Caki2 (cell line): ENCODE data around the gene MLLT10. TPM values are rescaled to one million over a fixed set of nuclear protein-coding genes. Genes with fewer than 3 reads are reported as not detected.
A peak's percentile ranks its signal among the peaks of the same experiment; 100 is the strongest.
"Not testable (repeated sequence)": the region's sequence is repeated elsewhere in the genome, so short reads cannot be mapped to it uniquely, and the experiment has no call there.

ENCODE experiments used
- DNase-seq: peaks from one replicate; pipeline ENCODE4 v3.0.0-alpha.2; 2015; ENCODE audit warnings: low read depth
- in situ Hi-C: cut with HindIII; loops from 2 replicates; pipeline ENCODE4 v1.10.0; 2016; ENCODE audit warnings: low sequenced_read_pairs, low pct_unique_long_range_greater_than_20kb, mixed read lengths
- total RNA-seq: library from RNA; depleted of rRNA; stranded (reverse); fragments of >200 nt; shearing (Covaris generic); gene quantifications from 2 replicates; pipeline ENCODE4 v1.2.3, GENCODE V29; 2014; ENCODE audit warnings: low replicate concordance

The MLLT10 gene
- total RNA-seq, 1 experiment from 2014 or later: 30.5 TPM

DNA sequence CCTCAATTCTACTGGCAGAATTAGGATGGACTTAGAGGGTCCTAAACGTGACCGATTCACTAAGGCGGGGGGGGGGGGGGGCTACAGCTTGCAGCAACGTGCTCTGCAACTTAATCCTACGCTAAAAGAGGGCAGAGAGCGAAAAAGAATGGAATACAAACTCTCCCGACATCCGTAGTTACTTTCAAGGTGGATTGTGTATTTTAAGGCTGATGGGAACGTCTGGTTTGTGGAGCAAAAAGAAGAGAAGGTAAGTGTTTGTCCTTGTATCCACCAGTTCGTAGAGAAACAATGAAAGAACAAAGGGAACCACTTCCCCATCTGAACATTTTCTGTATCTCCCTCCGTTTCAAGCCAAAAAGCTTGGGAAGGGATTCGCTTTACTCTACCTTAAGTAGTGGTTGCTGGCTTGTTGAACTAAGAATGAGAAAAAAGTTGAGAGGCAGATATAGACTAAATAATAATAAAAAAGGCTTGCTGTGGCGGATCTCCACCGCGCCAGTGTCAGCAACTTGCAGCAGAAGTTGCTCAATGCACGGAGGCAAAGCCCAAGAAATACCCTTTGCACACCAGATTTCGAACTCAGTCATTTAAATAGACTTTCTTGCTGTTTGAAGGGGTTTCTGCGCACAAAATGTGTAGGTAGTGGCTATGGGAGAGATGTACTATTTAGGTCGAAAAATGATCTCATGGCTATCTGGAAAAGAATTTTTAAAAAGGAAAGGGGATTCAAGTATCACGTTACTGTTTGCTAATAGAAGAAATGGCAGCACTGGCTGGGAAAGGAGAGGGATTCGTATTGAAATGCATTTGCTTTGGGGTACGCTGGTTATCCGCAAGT is 9.3 kb upstream of the MLLT10 start:
- in situ Hi-C loops: no loop called here
- DNase-seq: no peak

DNA sequence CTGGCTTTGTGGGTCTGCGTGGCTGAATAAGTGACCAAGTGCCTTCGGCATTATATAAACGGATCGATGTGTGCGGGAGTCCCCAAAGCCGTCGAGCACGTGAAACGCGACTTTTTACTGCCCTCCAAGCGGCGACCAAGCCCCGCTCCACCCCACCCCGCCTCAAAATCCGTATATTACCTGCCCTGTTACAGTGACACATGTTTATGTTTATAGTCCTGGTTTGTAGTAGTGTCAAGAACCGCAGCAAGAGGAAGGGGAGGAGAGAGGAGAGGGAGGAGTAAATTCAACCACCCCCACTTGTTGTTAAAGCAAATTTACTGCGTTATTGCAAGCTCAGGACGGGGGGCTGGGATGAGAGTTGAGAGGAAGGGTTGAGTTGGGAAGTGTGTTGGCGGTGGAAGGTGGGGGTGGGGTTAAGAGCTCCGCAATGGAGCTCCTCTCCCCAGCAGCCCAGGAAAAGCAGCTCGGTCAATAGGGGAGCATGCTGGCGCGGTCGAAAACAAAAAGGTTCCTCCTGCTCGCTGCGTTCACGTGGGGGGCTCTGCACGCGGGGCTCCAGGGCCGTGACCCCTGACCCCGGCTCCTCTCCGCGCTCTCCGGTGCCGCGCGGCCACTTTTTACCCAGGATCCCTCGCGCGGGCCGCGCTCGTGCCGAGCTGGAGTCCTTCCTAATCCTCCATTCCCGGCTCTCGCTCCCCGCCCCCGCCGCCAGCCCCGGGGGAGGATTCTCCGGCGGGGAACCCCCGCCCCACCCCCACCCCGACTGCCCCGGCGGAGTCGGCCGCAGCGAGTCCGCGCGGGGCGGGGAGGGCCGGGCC is 8.5 kb upstream of the MLLT10 start, which contains the start of gene SKIDA1:
Gene SKIDA1 (minus strand): TSS at position 316 of the 821 bp plus-strand sequence. CDS start 7,860 bp downstream, outside the sequence.
- DNase-seq: peak; percentile 89
- in situ Hi-C loops: no loop called here

DNA sequence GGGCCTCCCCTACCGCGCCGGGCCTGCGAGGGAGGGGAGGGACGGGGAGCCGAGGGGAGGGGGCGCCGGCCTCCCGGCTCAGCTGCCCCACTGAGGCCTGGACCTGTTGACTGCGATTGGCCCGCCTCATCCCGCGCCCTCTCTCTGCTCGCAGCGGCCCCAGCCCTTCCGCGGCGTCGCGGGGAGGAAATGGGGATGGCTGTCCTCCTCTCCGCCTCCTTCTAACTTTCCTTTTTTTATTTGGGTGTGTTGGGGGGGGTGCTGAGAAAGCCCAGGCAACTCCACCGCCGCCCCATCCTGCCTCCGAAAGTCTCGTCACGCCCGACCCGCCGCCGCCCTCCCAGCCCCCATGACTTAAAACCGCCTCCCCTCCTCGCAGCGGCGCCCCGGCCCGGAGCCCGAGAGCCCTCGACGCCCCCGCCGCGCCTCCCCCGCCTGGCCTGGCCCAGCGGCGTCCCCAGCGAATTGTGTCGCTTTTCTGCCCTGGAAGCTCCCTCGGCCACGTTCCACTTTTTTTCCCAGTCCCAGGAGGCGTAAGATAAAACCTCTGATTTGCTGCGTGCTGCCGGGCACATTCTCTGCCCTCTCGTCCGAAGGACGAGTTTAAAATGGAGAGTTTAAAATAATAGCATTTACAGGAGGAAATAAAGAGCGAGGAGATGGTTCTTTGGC is 7.7 kb upstream of the MLLT10 start:
- in situ Hi-C loops: no loop called here
- peak; percentile 93 for DNase-seq

GRCh38 chr10:21526860-21527597 is 7.0 kb upstream of the MLLT10 start:
- DNase-seq: peak; percentile 77
- in situ Hi-C loops: no loop called here

GRCh38 chr10:21527598-21528235 is 6.3 kb upstream of the MLLT10 start:
- in situ Hi-C loops: no loop called here
- DNase-seq: peak; percentile 83

DNA sequence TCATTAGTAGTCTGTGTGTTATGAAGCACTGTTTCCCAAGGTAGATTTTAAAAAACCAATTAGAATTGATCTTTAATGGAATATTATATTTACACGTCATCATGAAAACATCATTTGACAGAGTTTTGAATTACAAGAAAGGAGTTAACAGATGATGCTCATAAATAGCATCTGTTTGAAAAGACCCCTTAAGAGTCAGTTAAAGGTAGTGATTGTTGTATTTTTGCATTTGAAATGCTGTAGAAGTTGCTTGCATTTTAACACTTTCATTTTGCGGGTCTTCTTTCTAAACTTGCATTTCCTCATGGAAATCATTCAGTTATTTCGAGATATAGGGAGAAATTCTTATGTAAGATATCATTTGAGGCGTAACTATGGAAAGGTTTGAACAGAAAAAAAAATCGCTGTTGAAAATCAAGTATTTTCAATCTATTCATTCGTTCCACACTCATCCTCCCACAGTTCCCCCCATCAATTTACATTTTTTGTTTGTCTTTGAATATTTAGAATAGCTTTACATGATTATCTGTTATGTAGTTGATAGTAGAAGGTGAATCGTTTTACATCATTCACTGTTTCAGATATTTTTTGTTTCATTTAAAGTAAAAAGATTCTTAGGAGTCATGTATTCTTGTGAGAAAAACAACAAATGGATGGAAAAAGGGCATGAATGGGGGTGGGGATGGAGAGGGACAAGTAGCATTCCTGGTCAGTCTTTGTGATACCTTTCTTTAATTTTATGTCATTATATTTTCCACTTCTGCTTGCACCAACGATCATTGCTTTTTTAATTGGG is 5.6 kb upstream of the MLLT10 start:
- in situ Hi-C loops: no loop called here
- peak; percentile 86 for DNase-seq

- in situ Hi-C loops: no loop called here
- DNase-seq: peak; percentile 88
Observed at GRCh38 chr10:21529032-21529910, 4.8 kb upstream of the MLLT10 start.

DNA sequence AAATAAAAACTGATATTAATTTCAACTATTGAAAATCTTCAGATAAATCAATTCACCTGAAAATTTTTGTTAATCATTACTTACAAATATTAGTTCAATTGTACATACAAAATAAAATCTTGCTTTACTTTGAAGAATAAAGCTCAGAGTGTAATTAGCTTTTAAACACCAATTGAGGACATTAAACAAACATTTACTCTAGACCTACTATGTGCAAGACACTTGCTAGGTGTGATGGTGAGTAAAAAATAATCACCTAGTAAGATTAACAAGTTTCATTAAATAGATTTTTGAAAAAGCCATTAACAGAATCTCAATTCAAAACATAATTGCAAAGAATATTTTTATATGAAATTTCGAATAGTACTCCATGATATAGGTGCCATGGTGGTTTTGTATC is 3.9 kb upstream of the MLLT10 start:
- in situ Hi-C loops: no loop called here
- DNase-seq: peak; percentile 38

GRCh38 chr10:21530641-21531040 is 3.4 kb upstream of the MLLT10 start:
- in situ Hi-C loops: no loop called here
- DNase-seq: peak; percentile 64

GRCh38 chr10:21531164-21531563 is 2.9 kb upstream of the MLLT10 start:
- in situ Hi-C loops: no loop called here
- DNase-seq: peak; percentile 63

DNA sequence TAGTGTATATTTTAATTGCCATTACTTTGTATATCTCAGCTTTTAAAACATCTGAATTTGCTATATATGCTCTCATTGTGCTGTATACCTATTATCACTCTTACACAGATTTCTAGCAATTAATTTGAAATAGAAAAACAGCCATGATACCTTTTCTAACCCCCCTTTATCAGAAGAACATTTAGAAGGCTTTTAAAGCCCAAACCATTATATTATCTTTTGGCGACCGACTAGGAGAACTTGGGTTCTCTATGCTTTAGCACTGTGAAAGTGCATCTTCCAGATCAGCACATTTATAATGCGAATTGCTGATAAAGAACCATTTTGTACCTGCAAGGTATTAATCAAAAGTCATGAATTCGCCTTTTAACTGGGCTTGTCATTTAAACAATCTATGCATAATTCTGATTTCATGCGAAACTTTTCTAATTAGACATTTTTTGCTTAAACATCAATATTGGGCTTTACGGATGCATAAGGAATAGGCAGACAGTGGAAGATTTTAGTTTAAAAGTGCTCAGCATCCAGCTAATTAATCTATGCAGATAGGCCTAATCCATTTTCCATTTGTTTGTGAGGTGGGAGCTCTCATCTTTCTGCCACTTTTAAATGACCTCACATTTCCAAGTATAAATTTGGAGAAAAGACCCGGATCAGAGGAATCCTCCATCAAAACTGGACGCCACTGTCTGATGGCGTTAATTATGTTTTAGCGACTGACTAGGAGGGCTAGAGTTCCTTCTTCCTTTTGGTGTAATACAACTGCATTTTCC is 1.2 kb upstream of the MLLT10 start:
- DNase-seq: peak; percentile 70
- in situ Hi-C loops: no loop called here

DNA sequence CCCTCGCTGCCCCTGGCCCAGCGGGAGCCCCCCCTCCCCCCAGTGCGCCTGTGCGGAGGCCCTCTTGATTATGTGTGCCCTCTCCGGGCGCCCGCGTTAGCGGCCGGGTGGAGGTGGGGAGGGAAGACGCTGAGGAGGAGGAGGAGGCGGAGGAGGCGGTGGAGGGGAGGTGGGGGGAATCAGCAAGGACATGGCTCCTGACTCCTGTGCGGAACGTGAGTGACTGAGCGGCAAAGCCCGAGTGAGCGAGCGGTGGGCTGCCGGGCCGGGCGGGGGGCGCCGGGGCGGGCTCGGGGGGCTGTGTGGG is 201 bp downstream of the MLLT10 start:
- in situ Hi-C loops: no loop called here
- DNase-seq: no peak

DNA sequence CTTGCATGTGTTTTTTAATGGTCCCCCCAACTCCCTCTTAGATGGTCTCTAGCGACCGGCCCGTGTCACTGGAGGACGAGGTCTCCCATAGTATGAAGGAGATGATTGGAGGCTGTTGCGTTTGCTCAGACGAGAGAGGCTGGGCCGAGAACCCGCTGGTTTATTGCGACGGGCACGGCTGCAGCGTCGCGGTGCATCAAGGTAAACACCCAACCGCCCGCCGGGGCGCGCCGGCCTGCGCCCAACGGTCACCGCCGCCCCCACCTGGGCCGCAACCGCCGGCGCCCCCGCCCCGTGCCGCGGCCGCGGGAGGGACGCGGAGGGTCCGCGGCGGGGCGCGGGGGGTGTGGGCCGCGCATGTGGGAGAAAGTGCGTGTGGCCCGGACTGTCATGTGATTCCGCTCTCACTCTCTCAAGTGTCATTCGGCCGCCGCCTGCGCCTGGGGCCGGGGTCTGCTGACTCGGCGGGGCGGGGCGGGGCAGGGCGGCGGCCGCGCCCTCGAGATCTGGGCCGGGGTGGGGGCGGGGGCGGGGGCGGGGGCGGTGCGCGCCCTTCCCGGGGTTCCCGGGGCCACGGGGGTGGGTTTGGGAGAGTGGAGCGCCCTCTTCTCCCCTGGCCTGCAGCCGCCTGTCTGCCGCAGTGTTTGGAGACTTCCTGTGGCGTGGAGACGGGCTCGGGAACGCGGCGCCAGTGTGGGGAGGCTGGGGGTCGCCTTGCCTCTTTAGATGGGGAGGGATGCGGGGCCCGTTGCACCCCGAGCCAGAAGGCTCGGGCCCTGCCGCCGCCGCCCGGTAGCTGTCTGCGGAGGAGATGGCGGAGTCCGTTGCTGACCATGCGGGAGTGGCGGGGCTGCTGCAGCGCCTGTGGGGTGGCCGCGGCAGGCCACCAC is 817 bp downstream of the MLLT10 start:
- peak; percentile 65 for DNase-seq
- in situ Hi-C loops: no loop called here

DNA sequence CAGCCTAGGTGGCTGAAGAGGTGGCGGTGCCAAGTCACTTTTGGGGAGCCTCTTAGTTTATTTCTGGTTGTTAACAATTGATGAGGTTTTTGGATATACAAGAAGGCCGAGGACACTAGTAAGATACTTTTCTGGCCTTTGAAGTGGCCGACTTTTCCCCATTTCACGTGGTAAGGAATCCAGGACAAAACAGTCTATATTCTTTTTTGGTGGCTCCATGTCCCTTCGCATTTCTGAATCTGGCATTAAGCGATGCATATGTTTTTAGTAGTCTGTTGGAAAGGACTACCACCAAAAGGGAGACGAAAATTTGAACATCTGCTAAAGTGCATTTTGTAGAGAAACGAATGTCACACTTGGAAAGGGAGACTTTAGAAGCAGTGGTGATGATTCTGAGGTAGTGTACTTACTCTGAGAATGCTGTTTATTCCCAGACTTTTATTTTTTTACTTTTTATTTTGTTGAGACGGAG is 1.5 kb downstream of the MLLT10 start:
- no peak for DNase-seq

GRCh38 chr10:21535976-21536375 is 1.9 kb downstream of the MLLT10 start:
- in situ Hi-C loops, DNase-seq: not testable (repeated sequence)

More for the DNA sequence above, 1.5 kb downstream of the MLLT10 start:
- in situ Hi-C loops: no loop called here
